Aorta (tissue), 5 donors: Measurements from ENCODE around the gene ENKUR. TPM values are rescaled to one million over a fixed set of nuclear protein-coding genes. Genes with fewer than 3 reads are reported as not detected.

Source experiments
- ATAC-seq: fragments of 200-7000 bp; cut with Tn5 transposase; one replicate; pipeline ENCODE4 v1.9.1; 2022; ENCODE audit warnings: moderate library complexity; ENCODE audit not compliant: low FRiP score
- DNase-seq, 2 donors: peaks; one replicate each; pipeline ENCODE4 v3.0.0-alpha.2; 2020
- H3K27ac ChIP-seq, 2 donors: one replicate each; pipeline ENCODE4 v1.5.1; 2013; ENCODE audit warnings: low read length in 2 of 2, mild to moderate bottlenecking in 2 of 2, moderate library complexity in 2 of 2, control low read depth in 1 of 2, inconsistent platforms in 1 of 2, low read depth in 1 of 2
- H3K27me3 ChIP-seq, 2 donors: one replicate each; pipeline ENCODE4 v1.6.1; 2013; ENCODE audit warnings: control low read depth in 1 of 2, low read length in 1 of 2, mild to moderate bottlenecking in 1 of 2, moderate library complexity in 1 of 2; ENCODE audit not compliant: insufficient read depth in 2 of 2, control insufficient read depth in 1 of 2
- H3K36me3 ChIP-seq, 2 donors: one replicate each; pipeline ENCODE4 v1.6.1; 2013; ENCODE audit warnings: control low read depth in 1 of 2, low read length in 1 of 2, mild to moderate bottlenecking in 1 of 2; ENCODE audit not compliant: insufficient read depth in 2 of 2, control insufficient read depth in 1 of 2
- H3K4me1 ChIP-seq, 2 donors: one replicate each; pipeline ENCODE4 v1.6.1; 2013; ENCODE audit warnings: low read length in 2 of 2, control low read depth in 1 of 2, mild to moderate bottlenecking in 1 of 2, moderate library complexity in 1 of 2; ENCODE audit not compliant: insufficient read depth in 2 of 2, control insufficient read depth in 1 of 2
- H3K4me3 ChIP-seq, 2 donors: one replicate each; pipeline ENCODE4 v1.5.1; 2013; ENCODE audit warnings: low read length in 2 of 2, control low read depth in 1 of 2, mild to moderate bottlenecking in 1 of 2
- H3K9me3 ChIP-seq: one replicate; pipeline ENCODE4 v1.6.1; 2013; ENCODE audit warnings: mild to moderate bottlenecking, low read length; ENCODE audit not compliant: control insufficient read depth
- whole genome bisulfite sequencing, 2 donors: extraction: QIAGEN DNeasy Blood & Tissue Kit; methylation state at CpG; one replicate each; pipeline ENCODE4 v1.1.7; 2013; 5-methylcytosine and 5-hydroxymethylcytosine counted together
- intact Hi-C, 2 donors: fragments of 100-400 bp; cut with DNase I; formaldehyde crosslinking; loops; one replicate each; pipeline versions ENCODE4 v1.14.2 to v1.15.0; 2022
- long read RNA-seq, 2 donors: library from polyadenylated mRNA; unstranded; transcript quantifications; one replicate each; pipeline ENCODE4 v2.0.0, GENCODE V29; 2020 to 2021
- polyA plus RNA-seq, 2 donors: library from polyadenylated mRNA; stranded (reverse); fragments of 200-250 nt; gene quantifications; one replicate each; pipeline ENCODE4 v1.2.3, GENCODE V29; 2013
- total RNA-seq, 2 donors: library from RNA; stranded (reverse); fragmentation: NEBNext Ultra II Directional; extraction: Animal tissue kit (Norgen Biotek cat#: 25700); gene quantifications; one replicate each; pipeline ENCODE4 v1.2.1, GENCODE V29; 2021
- donor health status: healthy with polysubstance abuse.
- donor health status: Bipolar disorder and iron deficiency.
- donor health status: DM: no; HTN: no; CAD: no.
- donor health status: DM: no; HTN: no; CAD: no.
- donor health status: DM: yes; HTN: yes; CAD: no.

The ENKUR gene, protein sequence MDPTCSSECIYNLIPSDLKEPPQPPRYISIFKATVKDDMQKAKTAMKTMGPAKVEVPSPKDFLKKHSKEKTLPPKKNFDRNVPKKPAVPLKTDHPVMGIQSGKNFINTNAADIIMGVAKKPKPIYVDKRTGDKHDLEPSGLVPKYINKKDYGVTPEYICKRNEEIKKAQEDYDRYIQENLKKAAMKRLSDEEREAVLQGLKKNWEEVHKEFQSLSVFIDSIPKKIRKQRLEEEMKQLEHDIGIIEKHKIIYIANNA
- total RNA-seq (under 1 TPM in 1 of 2 donors, not detected in 1; 0.36 TPM), polyA plus RNA-seq (not detected)
- long read RNA-seq, donor 1: 0 reads
- long read RNA-seq, donor 2: 0 reads

DNA sequence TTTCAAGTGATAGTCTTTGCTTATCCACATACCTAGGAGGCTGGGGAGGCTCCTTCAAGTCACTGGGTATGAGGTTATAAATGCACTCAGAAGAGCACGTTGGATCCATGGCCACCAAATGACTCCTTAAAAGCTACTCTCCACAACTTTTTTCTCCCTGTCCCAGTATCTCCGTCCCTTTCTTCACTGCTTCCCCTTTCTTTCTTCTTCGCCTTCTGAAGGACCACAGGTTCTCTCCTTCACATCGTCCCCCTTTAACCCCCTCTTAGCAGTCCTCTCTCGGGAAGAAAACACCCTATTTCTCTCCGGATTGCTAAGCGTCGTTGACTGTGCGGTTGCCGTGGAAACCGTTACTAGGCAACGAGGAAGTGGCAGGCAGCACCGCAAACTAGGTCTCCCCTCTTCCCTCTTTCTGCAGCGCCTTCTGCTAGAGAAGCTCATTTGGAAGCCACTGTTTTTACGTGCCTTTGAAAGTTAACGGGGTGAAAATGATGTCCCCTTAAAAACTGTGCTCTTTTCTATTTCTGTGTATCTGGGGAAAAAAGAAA, at the start of gene ENKUR:
Gene ENKUR, minus strand, starts transcription at position 331 of the 548 bp plus-strand sequence. Its CDS starts 222 bp downstream, at position 109.
- H3K27ac ChIP-seq: peak within 1 kb of the TSS; percentile 78 to 94
- DNase-seq: peak; percentile 96 to 97
- 0 to 1% methylated on average over 16 of the region's 16 CpGs for WGBS, 2 donors
- ATAC-seq: peak; percentile 84
- peak within 1 kb of the TSS; percentile 44 to 84 for H3K4me3 ChIP-seq
- H3K36me3 ChIP-seq: no peaks in the 10 kb centered on the region
- intact Hi-C loops: loop anchor here (1.0 to 10.0 kb wide), 5 partner anchors 47 to 293 kb away; partner anchors contain the start of genes ARHGAP21 (in 1 of the 2) and GPR158 (in 1 of the 2)
- peaks cover 0 to 1% of the 10 kb centered on the region in 2 donors for H3K4me1 ChIP-seq
- no peaks in the 10 kb centered on the region for H3K27me3 ChIP-seq
- no peaks in the 10 kb centered on the region for H3K9me3 ChIP-seq

DNA sequence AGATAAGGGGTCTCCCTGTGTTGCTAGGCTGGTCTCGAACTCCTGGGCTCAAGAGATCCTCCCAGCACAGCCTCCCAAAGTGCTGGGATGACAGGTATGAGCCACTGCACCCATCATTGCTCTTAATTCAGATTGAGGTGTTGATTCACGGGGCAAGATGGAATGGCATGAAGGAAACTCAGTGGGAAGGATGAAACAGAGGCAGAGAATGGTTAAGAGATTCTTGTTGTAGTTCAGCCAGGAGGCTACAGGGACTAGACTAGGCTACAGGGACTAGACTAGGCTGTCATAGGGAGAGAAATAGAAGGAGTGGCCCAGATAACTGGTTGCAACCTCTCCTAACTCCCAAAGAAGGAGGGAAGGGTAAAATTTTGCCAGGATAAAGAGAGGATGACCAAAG, 48.4 kb upstream of the ENKUR start:
- no peak overlapping the region for H3K27ac ChIP-seq
- 77 to 87% methylated on average over 2 of the region's 2 CpGs for WGBS, 2 donors
- no peaks in the 10 kb centered on the region for H3K9me3 ChIP-seq
- intact Hi-C loops: loop anchor here in 1 of 2 donors (10.0 kb wide), 1 partner anchor 340 kb away; the partner anchor contains the start of gene ARHGAP21
- ATAC-seq (no peak), DNase-seq (no peak)
- no peak overlapping the region for H3K4me3 ChIP-seq
- H3K27me3 ChIP-seq: no peaks in the 10 kb centered on the region
- H3K36me3 ChIP-seq: no peaks in the 10 kb centered on the region
- peaks cover under 1 to 4% of the 10 kb centered on the region in 2 donors for H3K4me1 ChIP-seq

DNA sequence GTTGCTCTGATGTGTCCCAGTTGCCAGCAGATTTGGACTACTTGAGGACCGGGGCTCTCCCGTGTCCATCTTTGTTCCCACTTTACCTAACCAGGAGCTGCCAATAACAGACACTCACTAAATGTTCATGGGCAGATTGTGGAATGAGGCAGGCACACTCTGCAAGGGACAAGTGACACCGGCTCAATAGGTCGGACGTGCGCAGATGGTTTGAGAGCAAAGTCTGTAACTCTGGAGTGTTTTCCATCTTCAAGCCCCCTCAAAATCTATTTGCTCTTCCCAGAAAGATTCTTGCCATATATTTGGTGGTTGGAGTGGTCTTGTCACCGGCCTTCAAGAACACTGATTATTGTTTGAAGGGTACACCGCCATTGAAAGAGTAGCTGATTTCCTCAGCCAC, 47.7 kb upstream of the ENKUR start:
- Histone ChIP-seq H3K4me3 (no peak overlapping the region), H3K27ac (no peak overlapping the region), H3K27me3 (no peaks in the 10 kb centered on the region), H3K4me1 (peaks cover 2 to 4% of the 10 kb centered on the region in 2 donors), H3K36me3 (no peaks in the 10 kb centered on the region), H3K9me3 (no peaks in the 10 kb centered on the region)
- intact Hi-C loops: loop anchor here in 1 of 2 donors (2.0 to 10.0 kb wide), 2 partner anchors 47 to 339 kb away; partner anchors contain the start of genes ARHGAP21, ENKUR and THNSL1
- no peak for ATAC-seq
- DNase-seq: no peak
- 97 to 98% methylated on average over 8 of the region's 8 CpGs for WGBS, 2 donors

DNA sequence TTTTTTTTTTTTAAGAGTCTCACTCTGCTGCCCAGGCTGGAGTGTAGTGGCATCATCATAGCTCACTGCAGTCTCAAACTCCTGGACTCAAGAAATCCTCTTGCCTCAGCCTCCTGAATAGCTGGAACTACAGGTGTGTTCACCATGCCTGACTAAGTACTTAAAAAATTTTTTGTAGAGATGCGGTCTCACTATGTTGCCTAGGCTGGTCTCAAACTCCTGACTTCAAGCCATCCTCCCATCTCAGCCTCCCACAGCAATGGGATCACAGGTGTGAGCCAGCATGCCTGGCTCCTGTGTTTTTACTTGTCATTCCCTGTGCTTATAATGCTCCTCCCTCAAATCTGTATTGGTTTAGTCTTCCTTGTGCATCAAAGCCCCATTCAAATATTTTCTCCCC, 47.2 kb upstream of the ENKUR start:
- 100% methylated on average over 1 of the region's 1 CpG for WGBS, 2 donors
- H3K9me3 ChIP-seq: no peaks in the 10 kb centered on the region
- H3K27me3 ChIP-seq: no peaks in the 10 kb centered on the region
- intact Hi-C loops: loop anchor here in 1 of 2 donors (2.0 to 10.0 kb wide), 2 partner anchors 46 to 338 kb away; partner anchors contain the start of genes ARHGAP21, ENKUR and THNSL1
- no peak overlapping the region for H3K4me3 ChIP-seq
- H3K36me3 ChIP-seq: no peaks in the 10 kb centered on the region
- peak overlapping the region in 1 of 2 donors; percentile 13 for H3K27ac ChIP-seq
- DNase-seq (no peak), ATAC-seq (no peak)
- H3K4me1 ChIP-seq: peaks cover 2 to 4% of the 10 kb centered on the region in 2 donors

DNA sequence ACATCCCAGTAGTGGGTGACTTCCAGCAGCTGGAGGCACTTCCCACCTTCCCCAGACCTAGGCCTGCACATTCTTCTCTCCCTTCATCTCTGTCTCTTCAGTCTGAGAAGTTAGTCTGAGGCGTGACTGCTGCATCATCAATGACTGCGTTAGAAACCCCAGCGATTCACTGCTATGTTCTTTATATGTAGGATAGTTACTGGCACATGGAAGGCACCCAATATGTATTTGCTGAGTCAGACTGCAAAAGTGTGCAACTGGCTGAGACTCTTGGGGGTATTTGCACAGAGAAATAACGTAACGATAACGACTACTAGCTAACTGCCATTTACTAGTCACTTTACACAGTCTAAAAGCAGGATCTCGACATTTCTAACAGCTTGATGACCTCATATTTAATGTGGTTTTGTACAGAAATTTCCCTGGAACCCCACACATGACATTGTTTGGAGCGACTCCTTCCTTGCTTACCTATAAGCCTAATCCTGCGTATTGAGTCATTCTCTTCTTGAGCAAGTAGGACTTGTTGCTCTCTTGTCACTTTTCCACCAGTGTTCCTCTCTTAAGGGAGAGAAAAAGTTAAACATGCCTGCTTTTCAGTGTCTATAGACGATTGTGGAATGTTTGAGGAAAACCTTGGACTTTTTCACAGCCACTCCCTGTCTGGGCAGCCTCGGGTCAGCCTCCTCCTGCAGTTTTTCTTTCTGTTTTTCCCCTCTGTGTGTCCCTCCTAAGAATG, 45.9 kb upstream of the ENKUR start:
- no peak for ATAC-seq
- no peak for DNase-seq
- Histone ChIP-seq H3K4me3 (peak overlapping the region in 1 of 2 donors; percentile 8), H3K4me1 (peaks cover 2 to 3% of the 10 kb centered on the region in 2 donors), H3K27ac (peak overlapping the region; percentile 5 to 95), H3K9me3 (no peaks in the 10 kb centered on the region), H3K36me3 (no peaks in the 10 kb centered on the region), H3K27me3 (no peaks in the 10 kb centered on the region)
- intact Hi-C loops: loop anchor here in 1 of 2 donors (2.0 to 10.0 kb wide), 2 partner anchors 45 to 337 kb away; partner anchors contain the start of genes ARHGAP21, ENKUR and THNSL1
- WGBS, 2 donors: 27 to 28% methylated on average over 11 of the region's 11 CpGs

DNA sequence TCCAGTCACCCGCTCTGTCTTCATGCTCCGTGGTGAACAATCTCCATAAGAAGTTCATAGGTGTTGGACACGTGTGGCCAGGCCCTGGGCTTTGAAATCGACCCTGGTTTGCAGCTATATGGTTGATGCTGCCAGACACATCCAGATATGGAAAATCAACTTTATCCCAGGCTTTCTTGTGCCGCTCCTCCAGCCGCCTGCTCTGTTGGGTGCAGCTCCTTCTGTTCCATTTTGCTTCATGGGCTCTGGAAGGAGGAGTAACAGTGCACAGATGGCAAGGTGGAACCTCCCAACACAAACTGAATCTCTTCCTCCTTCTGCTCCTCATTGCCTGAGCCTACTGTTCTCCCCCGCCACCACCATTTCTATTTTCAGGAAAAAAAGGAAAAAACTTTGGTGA, 45.2 kb upstream of the ENKUR start:
- Histone ChIP-seq H3K4me3 (no peak overlapping the region), H3K36me3 (no peaks in the 10 kb centered on the region), H3K27me3 (no peaks in the 10 kb centered on the region), H3K27ac (peak overlapping the region in 1 of 2 donors; percentile 29), H3K4me1 (peaks cover 2 to 3% of the 10 kb centered on the region in 2 donors), H3K9me3 (no peaks in the 10 kb centered on the region)
- intact Hi-C loops: loop anchor here in 1 of 2 donors (10.0 kb wide), 1 partner anchor 336 kb away; the partner anchor contains the start of gene ARHGAP21
- ATAC-seq (no peak), DNase-seq (no peak)
- 95% methylated on average over 7 of the region's 7 CpGs for WGBS, 2 donors

DNA sequence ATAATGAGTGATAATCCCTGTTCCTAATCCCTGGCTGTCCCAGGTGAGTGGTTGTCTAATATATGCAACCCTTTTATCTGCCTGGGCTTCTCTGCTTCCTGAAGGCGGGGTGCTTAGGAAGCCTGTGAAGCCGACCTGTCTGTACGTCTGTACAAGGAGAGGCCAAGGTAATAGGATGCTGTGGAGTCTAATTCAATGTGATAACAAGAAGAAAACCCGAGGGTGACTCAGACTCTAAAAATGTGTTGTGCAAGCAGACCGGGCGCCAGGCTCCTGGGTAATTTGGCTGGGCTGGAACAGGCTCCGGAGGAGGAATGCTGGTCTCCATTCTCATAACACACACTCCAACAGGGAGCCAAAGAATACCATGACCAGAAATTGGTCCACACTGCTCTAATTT, 44.0 kb upstream of the ENKUR start:
- H3K27ac ChIP-seq: no peak overlapping the region
- no peaks in the 10 kb centered on the region for H3K9me3 ChIP-seq
- 5 to 8% methylated on average over 7 of the region's 7 CpGs for WGBS, 2 donors
- intact Hi-C loops: loop anchor here in 1 of 2 donors (10.0 kb wide), 1 partner anchor 335 kb away; the partner anchor contains the start of gene ARHGAP21
- no peak overlapping the region for H3K4me3 ChIP-seq
- ATAC-seq (peak; percentile 86), DNase-seq (peak; percentile 86 to 88)
- H3K4me1 ChIP-seq: peaks cover 2 to 3% of the 10 kb centered on the region in 2 donors
- H3K36me3 ChIP-seq: no peaks in the 10 kb centered on the region
- no peaks in the 10 kb centered on the region for H3K27me3 ChIP-seq

DNA sequence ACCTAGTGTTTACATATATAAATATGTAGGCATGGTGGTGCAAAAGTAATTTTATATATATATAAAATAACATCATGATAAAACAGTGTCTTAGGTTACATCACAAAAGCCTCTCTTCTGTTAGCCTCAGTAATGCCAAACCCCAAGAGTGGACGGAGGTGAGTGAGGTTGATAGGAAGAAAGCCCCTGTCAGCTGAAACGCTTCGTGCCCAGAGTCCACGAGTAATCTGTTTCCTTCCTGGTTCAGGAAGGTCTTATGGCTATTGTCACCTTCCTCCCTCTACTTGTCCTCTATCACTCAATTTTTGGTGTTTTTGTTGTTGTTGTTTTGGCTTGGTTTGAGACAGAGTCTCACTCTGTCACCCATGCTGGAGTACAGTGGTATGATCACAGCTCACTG, 41.9 kb upstream of the ENKUR start:
- no peaks in the 10 kb centered on the region for H3K9me3 ChIP-seq
- ATAC-seq (no peak), DNase-seq (no peak)
- H3K27me3 ChIP-seq: no peaks in the 10 kb centered on the region
- no peak overlapping the region for H3K27ac ChIP-seq
- intact Hi-C loops: no loop called here
- WGBS, 2 donors: 89 to 93% methylated on average over 4 of the region's 4 CpGs
- no peak overlapping the region for H3K4me3 ChIP-seq
- H3K4me1 ChIP-seq: peaks cover 2 to 3% of the 10 kb centered on the region in 2 donors
- H3K36me3 ChIP-seq: no peaks in the 10 kb centered on the region
